HCT116 (cell line): ENCODE measurements around the gene DPP10. TPM values are rescaled to one million over a fixed set of nuclear protein-coding genes. Genes with fewer than 3 reads are reported as not detected.

ENCODE experiments used
- ATAC-seq: fragments of 200-7000 bp; cut with Tn5 transposase; 2 replicates; pipeline ENCODE4 v1.9.1; 2020; ENCODE audit warnings: mild to moderate bottlenecking, moderate library complexity
- BruUV-seq: library from RNA; stranded (reverse); fragments of 400-500 nt; replicated peaks from 2 replicates; lab custom pipeline; 2021; lab: Mats Ljungman, UMichigan
- CTCF ChIA-PET: fragments of 300-600 bp; sonication (Branson Sonifier 250); formaldehyde crosslinking; loops from one replicate; lab custom pipeline; 2021; ENCODE audit warnings: antibody characterized with exemption; lab: Charles Lee
- POLR2A ChIA-PET: fragments of 300-600, 350-600 bp; sonication (Branson Sonifier 250); formaldehyde crosslinking; loops from one replicate; lab custom pipeline; 2021; ENCODE audit warnings: antibody characterized with exemption; lab: Charles Lee
- RAD21 ChIA-PET, 2 experiments: fragments of 300-600 bp; sonication (Branson Sonifier 250); formaldehyde crosslinking; loops; one replicate each; lab custom pipeline; 2023; ENCODE audit warnings: low total read pairs in 2 of 2; ENCODE audit not compliant: uncharacterized antibody in 2 of 2, unreplicated experiment in 2 of 2, low non-redundant PET in 1 of 2; lab: Charles Lee
- DNase-seq: peaks from one replicate; pipeline ENCODE4 v3.0.0-alpha.2; 2010; ENCODE audit warnings: low read depth, low spot score
- H2AFZ ChIP-seq: fragments of 200-600 bp; shearing (Covaris generic), sonication (generic); 2 replicates; pipeline ENCODE4 v1.6.1; 2017; ENCODE audit warnings: low read depth, mixed run types, mixed read lengths, antibody characterized with exemption, low read length; ENCODE audit not compliant: poor library complexity, severe bottlenecking
- H3K27ac ChIP-seq: 2 replicates; pipeline ENCODE4 v1.5.1; 2012; ENCODE audit warnings: low read depth, low read length
- H3K27me3 ChIP-seq: fragments of 200-600 bp; sonication (generic); 2 replicates; pipeline ENCODE4 v1.6.1; 2016; ENCODE audit warnings: mixed run types, low read length, mixed read lengths; ENCODE audit not compliant: insufficient read depth
- H3K36me3 ChIP-seq, 2 experiments: fragments of 200-500 bp in 1 of 2; fragments of 200-600 bp in 1 of 2; sonication (Bioruptor generic) in 1 of 2; sonication (generic) in 1 of 2; 2 replicates each; pipeline versions ENCODE4 v1.5.1 to v1.6.1; 2014 to 2016; ENCODE audit warnings: low read length in 2 of 2, inconsistent platforms in 1 of 2, mixed read lengths in 1 of 2, mixed run types in 1 of 2; ENCODE audit not compliant: insufficient read depth in 2 of 2, control insufficient read depth in 1 of 2
- H3K4me1 ChIP-seq, 2 experiments: fragments of 200-600 bp in 1 of 2; sonication (generic) in 1 of 2; 2 replicates each; pipeline versions ENCODE4 v1.5.1 to v1.6.1; 2012 to 2017; ENCODE audit warnings: low read length in 2 of 2, inconsistent platforms in 1 of 2, mild to moderate bottlenecking in 1 of 2, mixed read lengths in 1 of 2, mixed run types in 1 of 2, moderate library complexity in 1 of 2; ENCODE audit not compliant: insufficient read depth in 2 of 2, control insufficient read depth in 1 of 2
- H3K4me2 ChIP-seq: fragments of 200-600 bp; sonication (generic); 2 replicates; pipeline ENCODE4 v1.6.1; 2017; ENCODE audit warnings: mixed run types, low read length, mixed read lengths
- H3K4me3 ChIP-seq, 2 experiments: fragments of 200-600 bp in 1 of 2; sonication (generic) in 1 of 2; replicated peaks in 1 of 2; 2 replicates each; pipeline ENCODE4 v1.5.1; 2011 to 2016; ENCODE audit warnings: low read length in 2 of 2, control low read depth in 1 of 2, low read depth in 1 of 2, mild to moderate bottlenecking in 1 of 2, mixed read lengths in 1 of 2, mixed run types in 1 of 2
- H3K79me2 ChIP-seq: fragments of 200-600 bp; sonication (generic); 2 replicates; pipeline ENCODE4 v1.6.1; 2017; ENCODE audit warnings: mild to moderate bottlenecking, mixed run types, low read length, moderate library complexity, mixed read lengths; ENCODE audit not compliant: insufficient read depth
- H3K9ac ChIP-seq: fragments of 200-600 bp; sonication (generic); 2 replicates; pipeline ENCODE4 v1.6.1; 2016; ENCODE audit warnings: low read length, mixed read lengths
- H3K9me2 ChIP-seq: fragments of 200-600 bp; sonication (generic), shearing (Covaris generic); 2 replicates; pipeline ENCODE4 v1.6.1; 2017; ENCODE audit warnings: mixed run types, mild to moderate bottlenecking, moderate library complexity; ENCODE audit not compliant: insufficient read depth
- H3K9me3 ChIP-seq, 2 experiments: fragments of 200-500 bp in 1 of 2; fragments of 200-600 bp in 1 of 2; sonication (Bioruptor generic) in 1 of 2; sonication (generic) in 1 of 2; 2 replicates each; pipeline ENCODE4 v1.6.1; 2014 to 2017; ENCODE audit warnings: low read length in 2 of 2, mixed read lengths in 2 of 2, inconsistent platforms in 1 of 2, low read depth in 1 of 2, mild to moderate bottlenecking in 1 of 2, mixed run types in 1 of 2, moderate library complexity in 1 of 2; ENCODE audit not compliant: control insufficient read depth in 1 of 2, insufficient read depth in 1 of 2
- H4K20me1 ChIP-seq: fragments of 200-600 bp; sonication (generic), shearing (Covaris generic); 2 replicates; pipeline ENCODE4 v1.6.1; 2017; ENCODE audit warnings: mixed run types, mild to moderate bottlenecking, moderate library complexity; ENCODE audit not compliant: insufficient read depth
- CBX3 ChIP-seq: IDR thresholded peaks from 2 replicates; pipeline ENCODE4 v1.6.1; 2012; ENCODE audit warnings: low read depth
- CEBPB ChIP-seq: IDR thresholded peaks from 2 replicates; pipeline ENCODE4 v1.6.1; 2012; ENCODE audit warnings: low read depth
- EGR1 ChIP-seq: IDR thresholded peaks from 2 replicates; pipeline ENCODE4 v1.6.1; 2012; ENCODE audit warnings: low read depth
- ELF1 ChIP-seq: IDR thresholded peaks from 2 replicates; pipeline ENCODE4 v1.6.1; 2012; ENCODE audit warnings: low read depth, borderline replicate concordance
- EZH2 ChIP-seq: fragments of 200-600 bp; sonication (generic); IDR thresholded peaks from 2 replicates; pipeline ENCODE4 v1.6.1; 2017; ENCODE audit warnings: antibody characterized with exemption, mixed run types
- EZH2phosphoT487 ChIP-seq: fragments of 200-600 bp; IDR thresholded peaks from 2 replicates; pipeline ENCODE4 v1.6.1; 2018; ENCODE audit warnings: antibody characterized with exemption, borderline replicate concordance
- FOSL1 ChIP-seq: IDR thresholded peaks from 2 replicates; pipeline ENCODE4 v1.6.1; 2012; ENCODE audit warnings: low read depth
- JUND ChIP-seq: IDR thresholded peaks from 2 replicates; pipeline ENCODE4 v1.6.1; 2012
- POLR2A ChIP-seq: IDR thresholded peaks from 2 replicates; pipeline ENCODE4 v1.7.0; 2011; ENCODE audit warnings: borderline replicate concordance; ENCODE audit not compliant: insufficient read depth, insufficient read length; ENCODE audit errors: extremely low read depth
- RAD21 ChIP-seq: IDR thresholded peaks from 2 replicates; pipeline ENCODE4 v1.6.1; 2012; ENCODE audit warnings: low read depth, mild to moderate bottlenecking
- SIN3A ChIP-seq: IDR thresholded peaks from 2 replicates; pipeline ENCODE4 v1.6.1; 2012; ENCODE audit warnings: low read depth
- SP1 ChIP-seq: IDR thresholded peaks from 2 replicates; pipeline ENCODE4 v1.6.1; 2012; ENCODE audit warnings: low read depth
- TCF7L2 ChIP-seq: IDR thresholded peaks from 2 replicates; pipeline ENCODE4 v1.7.0; 2011; ENCODE audit warnings: borderline replicate concordance, inconsistent platforms; ENCODE audit not compliant: insufficient read depth, insufficient read length; ENCODE audit errors: extremely low read depth
- YY1 ChIP-seq: IDR thresholded peaks from 2 replicates; pipeline ENCODE4 v1.6.1; 2011; ENCODE audit warnings: low read length, low read depth, moderate library complexity, mild to moderate bottlenecking; ENCODE audit not compliant: insufficient replicate concordance; ENCODE audit errors: extremely low read depth
- intact Hi-C: fragments of 100-400 bp; cut with micrococcal nuclease; formaldehyde crosslinking; loops from 2 replicates; pipeline ENCODE4 v1.10.0; 2022
- total RNA-seq: library from RNA; stranded (reverse); gene quantifications from one replicate; pipeline ENCODE4 v1.2.1, GENCODE V29; 2021; ENCODE audit not compliant: unreplicated experiment
- TF ChIP-seq, protein P1 (sequence below): IDR thresholded peaks from 2 replicates; pipeline ENCODE4 v1.6.1; 2011; ENCODE audit warnings: mild to moderate bottlenecking, low read length, moderate library complexity; ENCODE audit not compliant: insufficient replicate concordance; ENCODE audit errors: extremely low read depth
- TF ChIP-seq, protein P2 (sequence below): IDR thresholded peaks from 2 replicates; pipeline ENCODE4 v1.6.1; 2012
- TF ChIP-seq, protein P3 (sequence below): IDR thresholded peaks from 2 replicates; pipeline ENCODE4 v1.6.1; 2012

The DPP10 gene
- total RNA-seq, 1 experiment from 2014 or later: not detected

DNA sequence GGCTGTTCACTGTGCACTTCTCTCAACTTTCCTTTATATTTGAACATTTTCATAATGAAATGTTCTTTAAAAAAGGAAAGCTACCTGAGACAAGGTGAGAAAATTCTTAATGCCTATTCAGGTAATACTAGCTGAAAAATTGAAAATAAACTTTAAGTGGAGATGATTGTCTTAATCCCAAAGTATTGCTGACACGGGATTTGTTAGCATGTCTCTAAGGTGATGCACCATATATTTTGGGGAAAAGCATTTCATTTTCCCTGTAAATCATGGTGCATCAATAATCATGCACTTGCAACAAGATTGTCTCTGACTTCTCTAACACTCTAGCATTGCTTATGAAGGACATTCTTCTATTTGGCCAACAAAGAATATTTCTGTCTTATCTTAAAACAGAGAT, 848.0 kb downstream of the DPP10 start:
- POLR2A ChIA-PET: no interaction called here
- H3K4me3 ChIP-seq: no peak overlapping the region

DNA sequence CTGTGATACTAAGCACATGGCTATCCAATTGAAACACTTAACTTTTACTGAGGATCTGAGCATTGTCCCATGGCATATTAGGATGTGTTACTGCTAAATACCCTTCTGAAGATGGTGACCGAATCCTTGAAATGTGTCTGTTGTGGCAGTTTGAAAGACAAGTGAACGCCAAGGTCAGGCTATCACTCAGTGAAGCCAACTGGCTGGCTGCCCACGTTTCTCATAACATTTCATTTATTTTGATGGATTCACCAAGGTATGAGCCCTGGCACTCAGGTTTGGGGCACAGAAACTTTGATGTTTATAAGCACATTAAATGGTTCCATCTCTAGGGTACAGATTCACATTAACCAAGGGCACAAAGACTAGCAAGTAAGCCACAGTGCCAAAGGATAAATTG, 850.3 kb downstream of the DPP10 start:
- DNase-seq (no peak), ATAC-seq (no peak)
- intact Hi-C loops: no loop called here
- H3K4me3 ChIP-seq: no peak overlapping the region
- no TSS peak for BruUV-seq
- H4K20me1 ChIP-seq: no peaks in the 10 kb centered on the region
- no peak overlapping the region for H3K9ac ChIP-seq
- no peak overlapping the region for H2AFZ ChIP-seq
- H3K27ac ChIP-seq: no peak overlapping the region
- ChIA-PET POLR2A (no interaction called here), RAD21 (no interaction called here), CTCF (no interaction called here)
- no peaks in the 10 kb centered on the region for H3K79me2 ChIP-seq
- peaks cover 21 to 27% of the 10 kb centered on the region in 2 experiments; a peak in 2 of 4 replicates for H3K9me3 ChIP-seq
- H3K4me2 ChIP-seq: no peak overlapping the region
- no peaks in the 10 kb centered on the region for H3K4me1 ChIP-seq
- no peaks in the 10 kb centered on the region for H3K36me3 ChIP-seq
- no peaks in the 10 kb centered on the region for H3K9me2 ChIP-seq
- H3K27me3 ChIP-seq: no peaks in the 10 kb centered on the region
- no peak for TF ChIP-seq CBX3
- TF ChIP-seq, protein P1, sequence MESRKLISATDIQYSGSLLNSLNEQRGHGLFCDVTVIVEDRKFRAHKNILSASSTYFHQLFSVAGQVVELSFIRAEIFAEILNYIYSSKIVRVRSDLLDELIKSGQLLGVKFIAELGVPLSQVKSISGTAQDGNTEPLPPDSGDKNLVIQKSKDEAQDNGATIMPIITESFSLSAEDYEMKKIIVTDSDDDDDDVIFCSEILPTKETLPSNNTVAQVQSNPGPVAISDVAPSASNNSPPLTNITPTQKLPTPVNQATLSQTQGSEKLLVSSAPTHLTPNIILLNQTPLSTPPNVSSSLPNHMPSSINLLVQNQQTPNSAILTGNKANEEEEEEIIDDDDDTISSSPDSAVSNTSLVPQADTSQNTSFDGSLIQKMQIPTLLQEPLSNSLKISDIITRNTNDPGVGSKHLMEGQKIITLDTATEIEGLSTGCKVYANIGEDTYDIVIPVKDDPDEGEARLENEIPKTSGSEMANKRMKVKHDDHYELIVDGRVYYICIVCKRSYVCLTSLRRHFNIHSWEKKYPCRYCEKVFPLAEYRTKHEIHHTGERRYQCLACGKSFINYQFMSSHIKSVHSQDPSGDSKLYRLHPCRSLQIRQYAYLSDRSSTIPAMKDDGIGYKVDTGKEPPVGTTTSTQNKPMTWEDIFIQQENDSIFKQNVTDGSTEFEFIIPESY: no peak
- TF ChIP-seq SIN3A: no peak
- TF ChIP-seq, protein P2, sequence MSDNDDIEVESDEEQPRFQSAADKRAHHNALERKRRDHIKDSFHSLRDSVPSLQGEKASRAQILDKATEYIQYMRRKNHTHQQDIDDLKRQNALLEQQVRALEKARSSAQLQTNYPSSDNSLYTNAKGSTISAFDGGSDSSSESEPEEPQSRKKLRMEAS: no peak
- TF ChIP-seq EZH2phosphoT487: no peak
- no peak for TF ChIP-seq EGR1
- no peak for TF ChIP-seq JUND
- TF ChIP-seq ELF1: no peak
- TF ChIP-seq SP1: no peak
- TF ChIP-seq CEBPB: no peak
- no peak for TF ChIP-seq TCF7L2
- TF ChIP-seq EZH2: no peak
- TF ChIP-seq, protein P3, sequence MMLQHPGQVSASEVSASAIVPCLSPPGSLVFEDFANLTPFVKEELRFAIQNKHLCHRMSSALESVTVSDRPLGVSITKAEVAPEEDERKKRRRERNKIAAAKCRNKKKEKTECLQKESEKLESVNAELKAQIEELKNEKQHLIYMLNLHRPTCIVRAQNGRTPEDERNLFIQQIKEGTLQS: no peak
- no peak for TF ChIP-seq RAD21

More for the DNA sequence above, 848.0 kb downstream of the DPP10 start:
- no peak overlapping the region for H3K4me2 ChIP-seq
- H3K9me2 ChIP-seq: no peaks in the 10 kb centered on the region
- H3K9ac ChIP-seq: no peak overlapping the region
- ChIA-PET CTCF (no interaction called here), RAD21 (no interaction called here)
- DNase-seq: no peak
- no peaks in the 10 kb centered on the region for H3K4me1 ChIP-seq
- no peak overlapping the region for H3K27ac ChIP-seq
- H2AFZ ChIP-seq: no peak overlapping the region
- intact Hi-C loops: no loop called here
- no peak for ATAC-seq
- no peaks in the 10 kb centered on the region for H3K79me2 ChIP-seq
- no peaks in the 10 kb centered on the region for H3K36me3 ChIP-seq
- H3K9me3 ChIP-seq: peaks cover 21 to 27% of the 10 kb centered on the region in 2 experiments; a peak in 2 of 4 replicates
- TF ChIP-seq FOSL1: no peak
- TF ChIP-seq YY1: no peak
- no peak for TF ChIP-seq CBX3
- TF ChIP-seq POLR2A: no peak
- TF ChIP-seq ELF1: no peak
- no peak for TF ChIP-seq EZH2phosphoT487
- TF ChIP-seq, protein P2: no peak
- TF ChIP-seq, protein P3: no peak
- BruUV-seq: no TSS peak
- no peaks in the 10 kb centered on the region for H3K27me3 ChIP-seq
- no peaks in the 10 kb centered on the region for H4K20me1 ChIP-seq
